C4-2B (cell line): ENCODE data around the gene L3MBTL4.

Source experiments
- ZFX ChIP-seq: fragments of 450-650 bp; IDR thresholded peaks from 2 replicates; pipeline ENCODE4 v1.6.1; 2017
- TF ChIP-seq, protein P1 (sequence below): fragments of 450-650 bp; conservative IDR thresholded peaks from 2 replicates; pipeline ENCODE4 v1.5.1; 2017; ENCODE audit warnings: mild to moderate bottlenecking

DNA sequence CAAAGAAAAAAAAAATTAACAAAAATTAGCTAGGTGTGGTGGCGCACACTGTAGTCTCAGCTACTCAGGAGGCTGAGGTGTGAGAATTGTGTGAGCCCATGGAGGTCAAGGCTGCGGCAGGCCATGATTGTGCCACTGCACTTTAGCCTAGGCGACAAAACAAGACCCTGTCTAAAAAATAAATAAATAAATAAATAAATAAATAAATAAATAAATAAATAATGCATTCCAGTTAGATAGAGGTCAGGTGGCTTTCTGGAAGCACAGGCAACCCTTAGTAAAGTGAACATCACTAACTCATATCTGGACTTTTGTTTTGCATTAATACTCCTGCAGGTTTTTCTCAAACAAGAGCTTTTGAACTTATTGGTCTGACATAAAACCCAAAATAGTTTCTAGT, 206.8 kb downstream of the L3MBTL4 start:
- no peak for TF ChIP-seq ZFX
- TF ChIP-seq, protein P1, sequence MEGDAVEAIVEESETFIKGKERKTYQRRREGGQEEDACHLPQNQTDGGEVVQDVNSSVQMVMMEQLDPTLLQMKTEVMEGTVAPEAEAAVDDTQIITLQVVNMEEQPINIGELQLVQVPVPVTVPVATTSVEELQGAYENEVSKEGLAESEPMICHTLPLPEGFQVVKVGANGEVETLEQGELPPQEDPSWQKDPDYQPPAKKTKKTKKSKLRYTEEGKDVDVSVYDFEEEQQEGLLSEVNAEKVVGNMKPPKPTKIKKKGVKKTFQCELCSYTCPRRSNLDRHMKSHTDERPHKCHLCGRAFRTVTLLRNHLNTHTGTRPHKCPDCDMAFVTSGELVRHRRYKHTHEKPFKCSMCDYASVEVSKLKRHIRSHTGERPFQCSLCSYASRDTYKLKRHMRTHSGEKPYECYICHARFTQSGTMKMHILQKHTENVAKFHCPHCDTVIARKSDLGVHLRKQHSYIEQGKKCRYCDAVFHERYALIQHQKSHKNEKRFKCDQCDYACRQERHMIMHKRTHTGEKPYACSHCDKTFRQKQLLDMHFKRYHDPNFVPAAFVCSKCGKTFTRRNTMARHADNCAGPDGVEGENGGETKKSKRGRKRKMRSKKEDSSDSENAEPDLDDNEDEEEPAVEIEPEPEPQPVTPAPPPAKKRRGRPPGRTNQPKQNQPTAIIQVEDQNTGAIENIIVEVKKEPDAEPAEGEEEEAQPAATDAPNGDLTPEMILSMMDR, result no peak
